Mesodermal cell (in vitro differentiated cells): ENCODE data around the gene TMEM37.

Source experiments
- H3K27ac ChIP-seq: 2 replicates; pipeline ENCODE4 v1.7.0; 2013; ENCODE audit warnings: mild to moderate bottlenecking, low read depth, low read length, moderate library complexity; ENCODE audit not compliant: severe bottlenecking
- H3K36me3 ChIP-seq: 2 replicates; pipeline ENCODE4 v1.7.1; 2013; ENCODE audit warnings: mild to moderate bottlenecking, low read length, moderate library complexity; ENCODE audit not compliant: control insufficient read depth, insufficient read depth
- H3K4me1 ChIP-seq: one replicate; pipeline ENCODE4 v1.7.1; 2013; ENCODE audit warnings: mild to moderate bottlenecking, low read length; ENCODE audit not compliant: insufficient read depth, control insufficient read depth, poor library complexity, severe bottlenecking
- H3K4me3 ChIP-seq: 2 replicates; pipeline ENCODE4 v1.7.0; 2013; ENCODE audit warnings: low read length, control low read depth, mild to moderate bottlenecking; ENCODE audit not compliant: insufficient read depth, poor library complexity, severe bottlenecking; ENCODE audit errors: extremely low read depth
- H3K9me3 ChIP-seq: 2 replicates; pipeline ENCODE4 v1.7.1; 2013; ENCODE audit warnings: mild to moderate bottlenecking, low read length, moderate library complexity; ENCODE audit not compliant: control insufficient read depth
- WGBS, 2 experiments: methylation state at CpG; one replicate each; pipeline ENCODE4 v1.1.5; 2013; ENCODE audit warnings: missing lambda C conversion rate in 2 of 2; ENCODE audit not compliant: insufficient coverage in 2 of 2; 5-methylcytosine and 5-hydroxymethylcytosine counted together

TMEM37 gene

DNA sequence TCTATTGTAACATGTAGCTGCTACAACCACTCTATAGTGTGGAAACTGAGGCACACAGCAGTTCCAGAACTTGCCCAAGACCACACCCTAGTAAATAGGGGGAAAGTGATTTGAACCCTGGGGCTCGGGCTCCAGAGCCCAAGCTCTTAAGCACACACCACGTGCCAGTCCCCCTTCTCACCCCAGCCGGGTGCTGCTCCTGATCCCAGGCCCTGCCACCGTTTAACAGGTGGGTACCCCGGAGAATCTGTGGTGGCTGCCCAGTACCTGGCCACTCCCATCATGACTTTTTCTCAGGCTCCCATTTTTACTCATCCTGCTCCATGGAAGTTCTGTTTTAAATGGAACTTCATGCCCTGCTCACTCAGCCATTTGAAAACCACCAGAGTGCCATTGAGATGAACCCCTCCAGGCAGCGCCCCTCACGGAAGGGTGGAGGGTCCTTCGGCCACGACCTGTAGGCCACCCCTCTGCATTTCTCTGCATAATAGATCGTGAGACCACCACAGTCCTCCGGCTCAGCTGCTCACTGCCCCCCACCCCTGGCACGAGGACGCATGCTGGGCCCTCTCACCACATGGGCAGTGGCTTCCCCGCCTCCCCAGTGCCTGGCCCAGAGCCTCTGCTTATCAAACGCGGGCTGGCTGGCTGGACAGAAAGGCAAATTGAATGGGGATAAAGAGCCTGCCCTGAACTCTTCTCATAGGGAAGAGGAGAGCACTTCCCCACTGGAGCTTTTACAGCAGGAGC lies 42.1 kb downstream of the TMEM37 start:
- Histone ChIP-seq H3K4me3 (no peak overlapping the region), H3K4me1 (no peaks in the 10 kb centered on the region), H3K27ac (no peak overlapping the region), H3K9me3 (no peaks in the 10 kb centered on the region), H3K36me3 (no peaks in the 10 kb centered on the region)
- 77 to 87% methylated on average over 13 to 16 of the region's 16 CpGs for WGBS, 2 experiments

DNA sequence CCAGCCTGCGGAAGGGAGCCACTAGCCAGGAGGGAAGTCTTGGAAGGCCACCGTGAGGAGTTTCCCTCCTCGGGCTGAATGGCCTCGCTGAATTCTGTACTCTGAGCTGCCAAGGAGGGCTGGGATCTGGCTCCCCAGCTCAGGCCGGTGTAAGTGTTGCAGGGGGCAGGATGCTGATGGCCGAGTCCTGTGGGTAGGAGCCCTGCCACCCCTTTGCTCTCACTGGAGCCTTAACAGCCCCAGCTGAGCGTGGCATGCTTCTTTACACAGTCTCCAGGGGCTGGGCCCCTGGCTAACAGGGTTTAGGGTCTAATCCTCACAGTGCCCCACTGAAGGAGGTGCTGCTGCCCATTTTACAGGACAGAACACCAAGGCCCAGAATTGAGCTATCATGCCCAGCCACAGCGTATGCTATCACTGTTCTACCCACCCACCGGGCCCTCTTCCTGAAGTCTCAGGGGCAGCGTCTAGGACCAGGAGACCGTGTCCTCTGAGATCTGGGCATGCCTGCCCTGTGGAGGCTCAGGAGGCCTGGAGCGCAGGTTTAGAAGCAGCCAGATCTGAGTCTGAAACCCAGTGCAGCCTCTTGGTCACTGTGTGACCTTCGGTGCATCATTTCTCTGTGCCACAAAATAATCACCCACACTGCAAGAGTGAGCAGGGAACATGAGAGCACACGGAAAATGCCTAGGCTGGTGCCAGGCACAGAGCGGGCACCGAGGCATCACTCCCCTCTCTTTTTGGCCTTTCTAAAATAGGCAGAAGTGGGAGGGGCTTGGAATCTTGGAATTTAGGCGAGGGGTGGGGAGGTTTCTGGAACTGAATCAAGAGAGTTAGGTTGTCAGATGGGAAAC lies 42.9 kb downstream of the TMEM37 start:
- no peak overlapping the region for H3K27ac ChIP-seq
- H3K9me3 ChIP-seq, result no peaks in the 10 kb centered on the region
- no peaks in the 10 kb centered on the region for H3K36me3 ChIP-seq
- H3K4me1 ChIP-seq, result no peaks in the 10 kb centered on the region
- WGBS, 2 experiments, result 91 to 92% methylated on average over 14 to 16 of the region's 17 CpGs
- H3K4me3 ChIP-seq, result no peak overlapping the region

- H3K9me3 ChIP-seq, result no peaks in the 10 kb centered on the region
- H3K4me3 ChIP-seq, result no peak overlapping the region
- H3K27ac ChIP-seq, result no peak overlapping the region
- no peaks in the 10 kb centered on the region for H3K4me1 ChIP-seq
- H3K36me3 ChIP-seq, result no peaks in the 10 kb centered on the region
- 80 to 83% methylated on average over 7 to 8 of the region's 9 CpGs for WGBS, 2 experiments
These were observed 43.7 kb downstream of the TMEM37 start for GRCh38 chr2:119475225-119475856.

- H3K4me1 ChIP-seq, result no peaks in the 10 kb centered on the region
- H3K4me3 ChIP-seq, result no peak overlapping the region
- H3K27ac ChIP-seq, result no peak overlapping the region
- no peaks in the 10 kb centered on the region for H3K9me3 ChIP-seq
- H3K36me3 ChIP-seq, result no peaks in the 10 kb centered on the region
- 61 to 63% methylated on average over 2 to 3 of the region's 6 CpGs for WGBS, 2 experiments
These were observed 44.2 kb downstream of the TMEM37 start for GRCh38 chr2:119475857-119476244.

DNA sequence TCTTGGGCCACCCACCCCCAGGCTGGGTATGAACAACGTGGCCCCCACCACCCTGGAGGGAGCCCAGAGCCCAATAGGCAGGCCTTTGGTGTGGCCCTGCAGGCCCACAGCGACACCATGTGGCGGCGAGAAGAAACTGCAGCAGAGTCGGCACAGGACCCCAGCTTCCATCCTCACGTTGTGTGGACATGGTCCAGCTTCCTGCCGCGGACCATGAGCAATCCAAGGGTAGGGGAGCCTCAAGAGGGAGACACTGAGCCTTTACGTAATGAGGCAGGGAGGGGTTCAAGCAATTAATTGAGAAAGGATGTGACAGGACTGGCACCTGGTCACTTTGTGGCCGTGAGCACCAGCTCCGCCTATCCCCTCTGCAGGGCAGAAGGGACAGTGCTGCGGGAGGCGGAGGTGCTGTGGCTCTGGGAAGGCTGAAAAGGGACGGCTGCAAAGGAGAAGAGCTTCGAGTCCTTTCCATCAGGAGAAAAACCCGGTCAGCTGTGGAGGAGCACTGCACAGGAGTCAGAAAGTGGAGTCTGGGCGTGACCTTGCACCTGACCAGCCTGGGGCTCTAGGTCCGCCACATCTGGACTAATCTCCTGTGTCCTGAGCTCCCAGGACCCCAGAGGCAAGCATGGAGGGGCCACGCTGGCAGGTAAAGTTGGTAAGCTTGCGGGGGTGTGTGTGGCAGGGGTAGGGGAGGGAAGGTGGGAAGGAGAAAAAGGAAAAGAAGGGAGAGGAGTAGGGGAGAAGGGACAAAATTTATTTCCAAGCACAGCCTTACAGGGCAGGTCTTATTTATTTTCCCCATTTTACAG lies 44.9 kb downstream of the TMEM37 start:
- Histone ChIP-seq H3K4me3 (no peak overlapping the region), H3K9me3 (no peaks in the 10 kb centered on the region)

DNA sequence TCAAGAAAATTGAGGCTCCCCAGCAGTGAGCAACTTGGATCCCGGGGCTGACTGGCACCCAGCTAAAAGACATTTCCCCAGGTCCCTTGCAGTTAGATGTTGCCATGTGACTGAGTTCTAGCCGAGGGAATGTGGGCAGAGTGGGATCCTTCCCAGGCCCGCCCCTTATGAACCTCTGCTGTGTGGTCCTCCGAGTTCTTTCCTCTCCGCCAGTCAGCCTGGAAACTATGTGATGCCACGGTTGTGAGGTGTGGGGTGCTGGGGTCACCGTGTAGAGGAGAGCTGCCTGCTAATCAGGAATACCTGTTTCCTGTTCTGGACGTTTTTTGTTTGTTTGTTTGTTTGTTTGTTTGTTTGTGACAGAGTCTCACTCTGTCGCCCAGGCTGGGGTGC lies 45.5 kb downstream of the TMEM37 start:
- H3K9me3 ChIP-seq, result no peaks in the 10 kb centered on the region
- H3K36me3 ChIP-seq, result no peaks in the 10 kb centered on the region
- H3K27ac ChIP-seq, result no peak overlapping the region
- H3K4me3 ChIP-seq, result no peak overlapping the region
- H3K4me1 ChIP-seq, result no peaks in the 10 kb centered on the region
- 83 to 89% methylated on average over 7 to 9 of the region's 9 CpGs for WGBS, 2 experiments

More for the DNA sequence above, 44.9 kb downstream of the TMEM37 start:
- Histone ChIP-seq H3K4me1 (no peaks in the 10 kb centered on the region), H3K27ac (no peak overlapping the region), H3K36me3 (no peaks in the 10 kb centered on the region)
- 34 to 35% methylated on average over 18 to 20 of the region's 20 CpGs for WGBS, 2 experiments

DNA sequence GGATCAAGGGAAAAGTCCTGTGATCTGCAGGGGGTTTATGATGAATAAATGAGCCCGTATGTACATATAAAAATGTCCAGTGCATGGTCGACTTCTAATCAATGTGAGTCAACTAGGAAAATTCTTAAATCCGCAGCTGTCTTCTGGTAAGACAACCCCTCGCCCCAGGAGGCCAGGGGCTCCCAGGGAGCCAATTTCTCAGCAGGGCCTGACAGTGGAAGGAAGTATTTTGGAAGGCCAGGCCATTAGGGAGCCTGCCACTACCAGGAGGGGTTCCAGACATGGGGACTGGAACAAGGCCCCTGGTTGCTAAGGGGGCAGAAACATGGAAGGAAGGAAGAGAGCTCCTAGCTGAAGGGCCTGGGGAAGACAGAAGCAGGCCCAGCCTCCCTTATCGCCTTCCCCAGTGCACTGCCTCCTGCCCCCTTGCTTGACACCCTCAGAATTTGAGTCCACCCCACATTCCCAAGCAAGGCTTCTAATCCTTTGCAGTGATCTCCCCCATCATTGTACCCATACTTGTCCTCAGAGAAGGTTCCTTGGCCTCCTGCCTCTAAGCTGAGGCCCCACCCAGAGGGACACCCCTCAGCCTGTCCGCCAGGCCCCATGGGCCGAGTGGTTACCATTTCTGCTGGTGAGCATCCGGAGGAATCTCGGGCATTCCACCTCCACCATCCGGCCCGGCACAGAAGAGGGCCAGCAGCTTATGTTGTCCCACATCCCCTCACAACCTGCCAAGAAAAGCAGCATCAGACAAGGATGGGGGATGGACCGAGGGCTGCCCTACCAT lies 46.7 kb downstream of the TMEM37 start:
- 91 to 95% methylated on average over 11 to 12 of the region's 12 CpGs for WGBS, 2 experiments
- H3K27ac ChIP-seq, result no peak overlapping the region

GRCh38 chr2:119478978-119479295 lies 47.3 kb downstream of the TMEM37 start:
- Histone ChIP-seq H3K4me1 (no peaks in the 10 kb centered on the region), H3K36me3 (no peaks in the 10 kb centered on the region), H3K4me3 (no peak overlapping the region), H3K27ac (no peak overlapping the region), H3K9me3 (no peaks in the 10 kb centered on the region)
- 90% methylated on average over 3 of the region's 3 CpGs for WGBS, 2 experiments

More for the DNA sequence above, 46.7 kb downstream of the TMEM37 start:
- Histone ChIP-seq H3K4me3 (no peak overlapping the region), H3K4me1 (no peaks in the 10 kb centered on the region), H3K36me3 (no peaks in the 10 kb centered on the region), H3K9me3 (no peaks in the 10 kb centered on the region)

DNA sequence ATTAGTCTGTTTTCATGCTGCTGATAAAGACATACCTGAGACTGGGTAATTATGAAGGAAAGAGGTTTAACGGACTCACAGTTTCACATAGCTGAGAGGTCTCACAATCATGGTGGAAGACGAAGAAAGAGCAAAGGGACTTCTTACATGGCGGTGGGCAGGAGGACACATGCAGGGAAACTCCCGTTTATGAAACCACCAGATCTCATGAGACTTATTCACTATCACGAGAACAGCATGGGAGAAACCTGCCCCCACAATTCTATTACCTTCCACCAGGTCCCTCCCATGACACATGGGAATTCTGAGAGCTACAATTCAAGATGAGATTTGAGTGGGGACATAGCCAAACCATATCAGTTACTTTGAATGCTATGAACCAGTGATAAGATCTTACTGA lies 48.5 kb downstream of the TMEM37 start:
- Histone ChIP-seq H3K36me3 (no peaks in the 10 kb centered on the region), H3K4me1 (no peaks in the 10 kb centered on the region), H3K27ac (no peak overlapping the region), H3K4me3 (no peak overlapping the region), H3K9me3 (no peaks in the 10 kb centered on the region)
- WGBS, 2 experiments, result 94 to 97% methylated on average over 3 to 4 of the region's 5 CpGs

DNA sequence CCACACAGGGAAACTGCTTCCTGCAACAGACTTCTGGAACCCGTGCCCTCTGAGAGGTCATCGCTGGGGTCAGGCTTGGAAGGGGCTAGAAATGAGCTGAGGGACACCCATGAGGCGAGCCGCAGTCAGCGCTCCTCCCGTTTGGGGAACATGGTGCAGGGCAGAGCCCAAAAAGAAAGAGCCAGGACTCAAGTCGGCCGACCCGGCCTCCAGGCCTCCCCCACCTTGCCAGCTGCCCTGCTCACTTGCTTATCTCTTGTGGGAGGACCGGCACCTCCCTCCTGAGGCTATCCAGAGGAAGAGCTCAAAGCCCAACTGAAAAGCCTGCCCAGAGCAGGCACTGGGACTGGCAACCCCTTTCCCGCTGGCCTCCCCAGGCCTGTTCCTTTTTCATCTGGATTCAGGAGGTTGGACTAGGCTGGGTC lies 49.1 kb downstream of the TMEM37 start:
- H3K4me3 ChIP-seq, result no peak overlapping the region
- H3K4me1 ChIP-seq, result no peaks in the 10 kb centered on the region
- no peak overlapping the region for H3K27ac ChIP-seq
- WGBS, 2 experiments, result 83 to 86% methylated on average over 11 of the region's 11 CpGs
- H3K9me3 ChIP-seq, result no peaks in the 10 kb centered on the region
- H3K36me3 ChIP-seq, result no peaks in the 10 kb centered on the region
